Activated B cell treated with CpG ODN at 0.5 μM for 24 hours (primary cell): ENCODE measurements around the gene IL20. TPM values are rescaled to one million over a fixed set of nuclear protein-coding genes. Genes with fewer than 3 reads are reported as not detected.

ENCODE experiments used
- ATAC-seq: fragments of 200-7000 bp; cut with Tn5 transposase; one replicate; pipeline ENCODE4 v1.10.0; 2021; ENCODE audit warnings: low read depth, mild to moderate bottlenecking, moderate library complexity
- CTCF ChIA-PET: fragments of 350-600 bp; sonication (Branson Sonifier 250); formaldehyde crosslinking; loops from one replicate; lab custom pipeline; 2021; ENCODE audit warnings: antibody characterized with exemption; lab: Charles Lee
- POLR2A ChIA-PET: fragments of 350-600 bp; sonication (Branson Sonifier 250); formaldehyde crosslinking; loops from one replicate; lab custom pipeline; 2021; ENCODE audit warnings: antibody characterized with exemption; lab: Charles Lee
- DNase-seq: peaks from one replicate; pipeline ENCODE4 v3.0.0; 2022
- H3K27ac Mint-ChIP-seq: one replicate; pipeline ENCODE4 v1.8.0; 2020; ENCODE audit warnings: mixed read lengths
- H3K27me3 Mint-ChIP-seq: one replicate; pipeline ENCODE4 v1.8.0; 2021; ENCODE audit warnings: mixed read lengths
- H3K36me3 Mint-ChIP-seq: one replicate; pipeline ENCODE4 v1.8.0; 2021; ENCODE audit warnings: low read depth, mixed read lengths
- H3K4me1 Mint-ChIP-seq: one replicate; pipeline ENCODE4 v1.8.0; 2021; ENCODE audit warnings: mixed read lengths
- H3K4me3 Mint-ChIP-seq: one replicate; pipeline ENCODE4 v1.8.0; 2020; ENCODE audit warnings: mild to moderate bottlenecking, mixed read lengths
- H3K9me3 Mint-ChIP-seq: one replicate; pipeline ENCODE4 v1.8.0; 2020; ENCODE audit warnings: mixed read lengths
- CTCF ChIP-seq: fragments of 200-600 bp; IDR thresholded peaks from one replicate; pipeline ENCODE4 v1.8.0; 2022; ENCODE audit warnings: antibody characterized with exemption, mild to moderate bottlenecking
- intact Hi-C: fragments of 100-400 bp; cut with micrococcal nuclease; formaldehyde crosslinking; loops from one replicate; pipeline ENCODE4 v1.15.1; 2024
- total RNA-seq: library from RNA; stranded (reverse); gene quantifications from 2 replicates; pipeline ENCODE4 v1.2.3, GENCODE V29; 2022

The IL20 gene
- total RNA-seq, 1 donor from 2014 or later = not detected

- no peaks in the 10 kb centered on the region for H3K36me3 Mint-ChIP-seq
- intact Hi-C loops = loop anchor here (10.0 kb wide), 1 partner anchor 53 kb away; no protein-coding TSS in a partner anchor
- POLR2A ChIA-PET = no interaction called here
- H3K27ac Mint-ChIP-seq = no peak overlapping the region
- TF ChIP-seq CTCF = no peak
- H3K4me3 Mint-ChIP-seq = no peak overlapping the region
- H3K9me3 Mint-ChIP-seq = no peaks in the 10 kb centered on the region
- H3K4me1 Mint-ChIP-seq = peaks cover 6% of the 10 kb centered on the region
- CTCF ChIA-PET = interaction anchor here (1.4 to 5.6 kb wide), 3 partner anchors 18 to 114 kb away, joined by 4 to 47 read pairs (median 12); no protein-coding TSS in a partner anchor
- ATAC-seq (no peak), DNase-seq (no peak)
- H3K27me3 Mint-ChIP-seq = peaks cover 11% of the 10 kb centered on the region
Observed at GRCh38 chr1:206868264-206868663, 2.8 kb downstream of the IL20 start.

- POLR2A ChIA-PET = no interaction called here
- Mint-ChIP-seq H3K4me3 (no peak overlapping the region), H3K27me3 (peaks cover 9% of the 10 kb centered on the region), H3K9me3 (peaks cover 9% of the 10 kb centered on the region), H3K36me3 (peaks cover 2% of the 10 kb centered on the region), H3K4me1 (no peaks in the 10 kb centered on the region), H3K27ac (no peak overlapping the region)
- intact Hi-C loops = no loop called here
- CTCF ChIA-PET = interaction anchor here (1.1 to 2.1 kb wide), 3 partner anchors 11 to 111 kb away, joined by 3 to 6 read pairs (median 5); no protein-coding TSS in a partner anchor
- ATAC-seq = no peak
- TF ChIP-seq CTCF = no peak
- no peak for DNase-seq
Observed at GRCh38 chr1:206872139-206872538, 6.7 kb downstream of the IL20 start.

GRCh38 chr1:206873603-206874188, 8.3 kb downstream of the IL20 start:
- ATAC-seq (no peak), DNase-seq (no peak)
- intact Hi-C loops = no loop called here
- Mint-ChIP-seq H3K4me1 (no peaks in the 10 kb centered on the region), H3K36me3 (peaks cover 4% of the 10 kb centered on the region), H3K4me3 (no peak overlapping the region), H3K27me3 (peaks cover 7% of the 10 kb centered on the region), H3K9me3 (peaks cover 15% of the 10 kb centered on the region), H3K27ac (no peak overlapping the region)
- no peak for TF ChIP-seq CTCF
- POLR2A ChIA-PET = no interaction called here
- CTCF ChIA-PET = interaction anchor here (0.9 to 1.5 kb wide), 2 partner anchors 60 to 108 kb away, joined by 3 to 4 read pairs; no protein-coding TSS in a partner anchor

GRCh38 chr1:206875752-206876377, 10.4 kb downstream of the IL20 start:
- peaks cover 1% of the 10 kb centered on the region for H3K27me3 Mint-ChIP-seq
- H3K36me3 Mint-ChIP-seq = peaks cover 7% of the 10 kb centered on the region
- H3K27ac Mint-ChIP-seq = no peak overlapping the region
- ATAC-seq (no peak), DNase-seq (no peak)
- H3K4me1 Mint-ChIP-seq = no peaks in the 10 kb centered on the region
- POLR2A ChIA-PET = no interaction called here
- CTCF ChIA-PET = no interaction called here
- H3K9me3 Mint-ChIP-seq = peaks cover 21% of the 10 kb centered on the region
- H3K4me3 Mint-ChIP-seq = no peak overlapping the region
- TF ChIP-seq CTCF = no peak
- intact Hi-C loops = loop anchor here (5.0 kb wide), 1 partner anchor 39 kb away; no protein-coding TSS in a partner anchor

GRCh38 chr1:206878456-206878855, 13.0 kb downstream of the IL20 start:
- intact Hi-C loops = loop anchor here (5.0 kb wide), 1 partner anchor 41 kb away; no protein-coding TSS in a partner anchor
- H3K9me3 Mint-ChIP-seq = peaks cover 21% of the 10 kb centered on the region
- ChIA-PET CTCF (interaction anchor here (1.0 to 1.3 kb wide), 2 partner anchors 30 to 69 kb away, joined by 4 to 5 read pairs; no protein-coding TSS in a partner anchor), POLR2A (no interaction called here)
- H3K27ac Mint-ChIP-seq = no peak overlapping the region
- peaks cover 7% of the 10 kb centered on the region for H3K36me3 Mint-ChIP-seq
- ATAC-seq = peak; percentile 25
- no peak overlapping the region for H3K4me3 Mint-ChIP-seq
- peaks cover 1% of the 10 kb centered on the region for H3K27me3 Mint-ChIP-seq
- DNase-seq = no peak
- no peak for TF ChIP-seq CTCF
- no peaks in the 10 kb centered on the region for H3K4me1 Mint-ChIP-seq
